Neural cell (in vitro differentiated cells): ENCODE data around the gene NR1H3.

Experiments
- CTCF ChIP-seq: fragments of 450-650 bp; IDR thresholded peaks from 2 replicates; pipeline ENCODE4 v1.5.1; 2014; ENCODE audit warnings: antibody characterized with exemption, mild to moderate bottlenecking, moderate library complexity; ENCODE audit not compliant: poor library complexity, severe bottlenecking
- EP300 ChIP-seq: fragments of 450-650 bp; conservative IDR thresholded peaks from 2 replicates; pipeline ENCODE4 v1.6.1; 2014; ENCODE audit warnings: antibody characterized with exemption, mild to moderate bottlenecking, moderate library complexity; ENCODE audit not compliant: poor library complexity, severe bottlenecking
- EZH2 ChIP-seq: fragments of 200-600, 300-800 bp; shearing (Covaris generic), sonication (generic); IDR thresholded peaks from 2 replicates; pipeline ENCODE4 v1.6.1; 2014; ENCODE audit warnings: antibody characterized with exemption, low read length, borderline replicate concordance, mild to moderate bottlenecking; ENCODE audit not compliant: insufficient read depth, poor library complexity, severe bottlenecking
- POLR2AphosphoS5 ChIP-seq: IDR thresholded peaks from 2 replicates; pipeline ENCODE4 v1.6.1; 2012
- RAD21 ChIP-seq: fragments of 450-650 bp; conservative IDR thresholded peaks from 2 replicates; pipeline ENCODE4 v1.6.1; 2014; ENCODE audit warnings: antibody characterized with exemption, mild to moderate bottlenecking, moderate library complexity
- REST ChIP-seq: IDR thresholded peaks from 2 replicates; pipeline ENCODE4 v1.6.1; 2012; ENCODE audit warnings: borderline replicate concordance
- TAF1 ChIP-seq: IDR thresholded peaks from 2 replicates; pipeline ENCODE4 v1.6.1; 2012; ENCODE audit warnings: low read depth

- TF ChIP-seq REST (no peak), CTCF (no peak), EP300 (no peak), EZH2 (no peak), POLR2AphosphoS5 (no peak), TAF1 (no peak), RAD21 (no peak)
These were observed 15.9 kb upstream of the NR1H3 start for GRCh38 chr11:47241841-47242301.
